Measurements from ENCODE around the gene KIAA1958. TPM values are rescaled to one million over a fixed set of nuclear protein-coding genes. Genes with fewer than 3 reads are reported as not detected.

Gene KIAA1958
- total RNA-seq, 1 experiment from 2014 or later, result 17.6 TPM

GRCh38 chr9:112605963-112606699 lies 119.5 kb downstream of the KIAA1958 start:
- Histone ChIP-seq H3K27me3 (no peaks in the 10 kb centered on the region), H3K9me3 (replicated peaks) (no peaks in the 10 kb centered on the region), H3K36me3 (no peaks in the 10 kb centered on the region)

GRCh38 chr9:112608851-112609250 lies 122.2 kb downstream of the KIAA1958 start:
- H3K4me1 ChIP-seq, result no peaks in the 10 kb centered on the region
- no peak overlapping the region for H3K27ac ChIP-seq
- H3K9me3 ChIP-seq (replicated peaks), result no peaks in the 10 kb centered on the region
- no peaks in the 10 kb centered on the region for H3K27me3 ChIP-seq
- H3K4me3 ChIP-seq, result no peak overlapping the region
- H3K36me3 ChIP-seq, result no peaks in the 10 kb centered on the region
- DNase-seq, result no peak

More at GRCh38 chr9:112605963-112606699, 119.5 kb downstream of the KIAA1958 start:
- H3K4me3 ChIP-seq, result no peak overlapping the region
- H3K27ac ChIP-seq, result no peak overlapping the region
- DNase-seq, result no peak
- H3K4me1 ChIP-seq, result no peaks in the 10 kb centered on the region

DNA sequence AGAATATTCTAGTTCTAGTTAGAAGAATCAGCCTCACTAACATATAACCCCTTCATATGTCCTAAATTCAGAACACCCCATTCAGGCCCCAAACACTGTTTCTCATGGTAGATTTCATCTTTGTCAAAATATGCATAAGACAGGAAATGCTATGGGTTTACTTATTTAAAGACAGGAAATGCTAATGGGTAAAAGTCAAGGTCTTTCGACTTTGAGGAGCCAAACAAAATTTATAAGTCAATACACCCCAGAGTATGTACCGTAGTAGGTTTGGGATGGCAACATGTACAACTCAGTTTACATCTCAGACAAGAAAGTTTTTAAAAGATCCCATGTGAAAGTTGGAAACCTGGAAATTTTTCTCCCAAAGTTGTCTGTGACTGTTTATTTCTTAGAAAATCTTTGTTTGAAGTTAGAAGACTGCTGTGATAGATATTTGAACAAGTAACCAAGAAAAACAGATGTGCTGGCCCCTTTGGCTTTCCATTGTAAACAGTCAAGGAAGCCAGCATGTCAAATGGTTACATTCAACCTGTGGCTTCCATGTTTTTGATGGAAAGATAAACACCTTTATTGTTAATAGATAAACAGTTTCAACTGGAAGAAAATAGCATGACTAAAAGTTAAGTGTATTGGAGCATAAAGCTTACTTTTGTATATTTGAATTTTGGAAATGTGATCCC lies 129.1 kb downstream of the KIAA1958 start:
- no peaks in the 10 kb centered on the region; the same call in 1 of the 2 replicates for H3K36me3 ChIP-seq
- no peak for DNase-seq
- H3K9me3 ChIP-seq (replicated peaks), result no peaks in the 10 kb centered on the region
- H3K4me3 ChIP-seq, result no peak overlapping the region
- H3K27me3 ChIP-seq, result no peaks in the 10 kb centered on the region
- H3K4me1 ChIP-seq, result no peaks in the 10 kb centered on the region
- H3K27ac ChIP-seq, result no peak overlapping the region

GRCh38 chr9:112617371-112617770 lies 130.7 kb downstream of the KIAA1958 start:
- H3K9me3 ChIP-seq (replicated peaks), result no peaks in the 10 kb centered on the region
- no peak for DNase-seq
- H3K4me3 ChIP-seq, result no peak overlapping the region
- no peaks in the 10 kb centered on the region; the same call in 1 of the 2 replicates for H3K36me3 ChIP-seq
- H3K27me3 ChIP-seq, result no peaks in the 10 kb centered on the region
- H3K4me1 ChIP-seq, result no peaks in the 10 kb centered on the region
- H3K27ac ChIP-seq, result no peak overlapping the region

DNA sequence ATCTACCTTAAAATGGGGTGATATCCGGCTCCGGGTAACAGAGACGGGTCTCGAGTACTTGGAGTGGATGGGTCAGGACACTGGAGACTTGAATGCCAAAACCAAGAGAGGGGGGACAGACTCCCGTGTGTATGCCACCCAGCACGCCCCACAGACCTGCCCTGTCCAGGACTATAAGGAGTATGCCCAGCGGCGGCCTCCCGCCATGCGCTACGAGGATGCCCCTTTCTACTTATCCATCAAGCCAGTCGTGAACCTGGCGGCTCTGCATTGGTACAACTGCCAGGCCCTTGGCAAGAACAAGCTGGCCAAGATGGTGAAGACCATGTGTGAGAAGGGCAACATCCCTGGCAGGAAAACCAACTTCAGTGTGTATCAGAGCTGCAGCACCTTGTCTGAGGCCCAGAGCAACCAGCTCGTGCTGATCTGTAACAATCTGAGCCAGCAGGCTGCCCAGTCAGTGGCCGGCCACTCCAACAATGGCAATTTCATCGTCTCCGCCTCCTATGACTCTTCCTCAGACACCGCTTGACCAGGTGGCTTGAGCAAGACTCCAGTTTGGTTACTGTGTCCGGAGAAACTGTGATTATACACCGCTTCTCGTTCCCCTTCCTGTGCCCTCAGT lies 131.9 kb downstream of the KIAA1958 start:
- DNase-seq, result no peak

GRCh38 chr9:112620388-112620787 lies 133.8 kb downstream of the KIAA1958 start:
- Histone ChIP-seq H3K27ac (no peak overlapping the region), H3K36me3 (no peaks in the 10 kb centered on the region; the same call in 1 of the 2 replicates), H3K4me3 (no peak overlapping the region), H3K4me1 (no peaks in the 10 kb centered on the region), H3K9me3 (replicated peaks) (no peaks in the 10 kb centered on the region), H3K27me3 (no peaks in the 10 kb centered on the region)
- no peak for DNase-seq

More for the DNA sequence above, 131.9 kb downstream of the KIAA1958 start:
- H3K4me1 ChIP-seq, result no peaks in the 10 kb centered on the region
- H3K27me3 ChIP-seq, result no peaks in the 10 kb centered on the region
- no peak overlapping the region for H3K4me3 ChIP-seq
- no peak overlapping the region for H3K27ac ChIP-seq
- no peaks in the 10 kb centered on the region; the same call in 1 of the 2 replicates for H3K36me3 ChIP-seq
- no peaks in the 10 kb centered on the region for H3K9me3 ChIP-seq (replicated peaks)

DNA sequence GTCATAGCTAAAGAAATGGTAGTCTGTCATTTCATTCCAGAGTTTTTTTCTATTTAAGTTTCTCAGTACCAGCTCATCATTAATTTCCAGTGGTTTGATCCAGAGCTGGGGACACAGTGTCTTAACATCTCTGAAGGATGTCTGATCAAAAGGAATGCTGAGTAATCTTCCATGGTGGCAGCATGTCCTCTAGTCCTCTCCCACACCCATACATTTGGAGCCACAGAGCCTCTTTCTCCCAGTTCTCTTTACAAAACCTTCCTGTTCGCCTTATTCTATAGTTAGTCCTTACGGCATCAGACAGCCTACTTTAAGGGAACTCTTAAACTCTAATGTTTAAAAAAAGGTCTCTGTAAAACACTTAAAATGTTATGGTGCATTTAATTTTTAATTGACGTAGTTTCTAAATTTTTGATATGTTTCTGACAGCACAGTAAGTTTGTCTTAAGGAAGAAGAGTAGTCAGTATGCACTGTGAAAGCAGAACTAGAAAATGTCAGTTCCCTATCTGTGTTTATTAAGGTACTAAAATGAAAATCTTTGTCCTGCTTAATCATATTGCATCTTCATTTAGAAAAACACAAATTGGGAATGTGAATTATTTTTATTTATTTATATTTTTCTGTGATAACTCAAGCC lies 134.5 kb downstream of the KIAA1958 start:
- H3K4me1 ChIP-seq, result no peaks in the 10 kb centered on the region
- H3K27ac ChIP-seq, result no peak overlapping the region
- no peaks in the 10 kb centered on the region for H3K36me3 ChIP-seq
- no peaks in the 10 kb centered on the region for H3K9me3 ChIP-seq (replicated peaks)
- no peak for DNase-seq
- H3K4me3 ChIP-seq, result no peak overlapping the region
- H3K27me3 ChIP-seq, result no peaks in the 10 kb centered on the region

DNA sequence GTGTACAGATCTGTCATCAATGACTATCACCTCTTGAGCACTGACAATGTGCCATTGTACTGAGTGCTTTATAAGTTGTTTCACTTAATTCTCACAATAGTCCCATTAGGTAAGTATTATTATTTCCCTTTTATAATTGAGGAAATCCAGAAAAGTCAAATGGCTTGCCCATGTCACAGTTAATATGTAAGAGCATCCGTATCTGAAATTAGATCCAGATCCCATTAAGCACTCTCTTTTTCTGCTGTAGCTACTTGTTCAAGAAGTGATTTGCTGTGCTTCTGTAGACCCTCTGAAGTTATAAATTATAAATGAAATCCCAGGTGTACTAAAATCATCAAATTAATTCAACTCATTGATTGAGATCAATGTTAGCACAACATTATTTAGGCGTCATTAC lies 136.6 kb downstream of the KIAA1958 start:
- Histone ChIP-seq H3K27me3 (no peaks in the 10 kb centered on the region), H3K27ac (no peak overlapping the region), H3K4me3 (no peak overlapping the region), H3K36me3 (no peaks in the 10 kb centered on the region), H3K4me1 (no peaks in the 10 kb centered on the region), H3K9me3 (replicated peaks) (no peaks in the 10 kb centered on the region)
- DNase-seq, result no peak

GRCh38 chr9:112624711-112625707 lies 138.4 kb downstream of the KIAA1958 start:
- Histone ChIP-seq H3K9me3 (replicated peaks) (no peaks in the 10 kb centered on the region), H3K4me1 (no peaks in the 10 kb centered on the region)
- DNase-seq, result no peak

DNA sequence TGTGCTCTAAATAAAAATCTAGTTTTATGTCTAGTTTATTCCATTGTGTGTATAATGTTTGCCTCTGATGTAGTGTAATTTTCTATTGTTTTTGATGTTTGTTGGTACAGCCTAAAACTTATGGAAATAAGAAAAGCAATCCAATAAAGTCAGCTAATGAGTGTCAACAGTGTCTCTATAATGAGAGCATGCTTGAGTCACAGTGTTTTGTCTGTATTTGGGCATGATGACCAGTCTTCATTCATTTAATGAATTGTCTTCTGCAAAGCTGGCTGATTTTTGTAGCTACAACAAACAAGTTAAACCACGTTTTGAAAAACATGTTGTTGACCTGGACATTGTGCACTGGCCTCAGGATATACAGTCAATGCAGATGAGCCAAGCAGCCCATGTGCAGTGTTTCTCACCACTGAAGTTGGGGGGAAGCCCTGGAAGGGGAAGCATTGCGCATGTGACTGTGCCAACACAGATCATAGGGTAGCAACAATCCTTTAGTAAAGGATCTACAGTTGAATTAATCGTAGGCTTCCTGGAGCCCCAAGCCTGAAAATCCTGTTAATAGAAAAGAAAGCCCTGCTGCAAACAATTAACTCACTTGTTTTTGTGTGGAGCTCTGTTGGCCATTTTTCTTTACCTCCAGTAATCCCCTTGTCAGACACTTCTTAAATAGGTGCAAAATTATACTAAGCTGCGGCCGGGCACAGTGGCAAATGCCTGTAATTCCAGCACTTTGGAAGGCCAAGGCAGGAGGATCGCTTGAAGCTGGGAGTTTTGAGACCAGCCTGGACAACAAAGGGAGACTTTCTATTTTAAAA lies 143.3 kb downstream of the KIAA1958 start:
- Histone ChIP-seq H3K27me3 (no peaks in the 10 kb centered on the region), H3K4me1 (no peaks in the 10 kb centered on the region), H3K36me3 (no peaks in the 10 kb centered on the region), H3K4me3 (no peak overlapping the region), H3K27ac (no peak overlapping the region), H3K9me3 (replicated peaks) (no peaks in the 10 kb centered on the region)
- no peak for DNase-seq

More at GRCh38 chr9:112624711-112625707, 138.4 kb downstream of the KIAA1958 start:
- Histone ChIP-seq H3K4me3 (no peak overlapping the region), H3K36me3 (no peaks in the 10 kb centered on the region), H3K27ac (no peak overlapping the region), H3K27me3 (no peaks in the 10 kb centered on the region)

- Histone ChIP-seq H3K9me3 (replicated peaks) (no peaks in the 10 kb centered on the region), H3K27ac (no peak overlapping the region), H3K27me3 (no peaks in the 10 kb centered on the region), H3K4me1 (no peaks in the 10 kb centered on the region), H3K4me3 (no peak overlapping the region), H3K36me3 (no peaks in the 10 kb centered on the region)
- no peak for DNase-seq
These were observed 144.9 kb downstream of the KIAA1958 start for GRCh38 chr9:112631313-112632070.

DNA sequence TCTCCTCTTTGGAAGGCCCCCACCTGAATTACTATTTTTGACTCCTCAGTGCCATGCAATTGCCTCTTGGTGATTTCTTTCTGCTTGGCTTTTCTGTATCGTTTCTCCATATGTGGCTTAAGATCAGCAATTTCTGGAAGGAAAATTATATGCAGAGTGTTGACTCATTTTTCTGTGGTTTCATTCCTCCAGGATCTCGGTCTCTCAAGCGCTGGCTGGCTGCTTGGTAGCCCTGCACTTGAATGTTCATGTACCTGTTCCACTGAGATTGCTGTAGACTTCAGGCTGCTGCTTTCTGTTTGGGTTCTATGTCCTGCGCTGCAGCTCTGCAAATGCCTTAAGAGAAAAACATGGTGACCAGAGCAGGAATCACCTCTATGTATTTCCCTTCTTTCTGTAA lies 153.7 kb downstream of the KIAA1958 start:
- H3K27me3 ChIP-seq, result no peaks in the 10 kb centered on the region
- no peak for DNase-seq
- H3K4me1 ChIP-seq, result no peaks in the 10 kb centered on the region
- H3K4me3 ChIP-seq, result no peak overlapping the region
- H3K9me3 ChIP-seq (replicated peaks), result 0 out of 2 replicates have a peak, but pooled peaks cover 8% of the 10 kb centered on the region
- no peaks in the 10 kb centered on the region for H3K36me3 ChIP-seq
- no peak overlapping the region for H3K27ac ChIP-seq
